Nephron (organoid): Measurements from ENCODE around the gene NCEH1.

Experiments
- H3K27ac Mint-ChIP-seq, 3 experiments: 2 replicates each; pipeline ENCODE4 v1.8.0; 2020; ENCODE audit warnings: mixed read lengths in 3 of 3, mild to moderate bottlenecking in 2 of 3, moderate library complexity in 1 of 3
- H3K27me3 Mint-ChIP-seq: 2 replicates; pipeline ENCODE4 v1.8.0; 2021; ENCODE audit warnings: low read depth, mild to moderate bottlenecking, moderate library complexity, mixed read lengths
- H3K36me3 Mint-ChIP-seq: 2 replicates; pipeline ENCODE4 v1.8.0; 2020; ENCODE audit warnings: low read depth, mixed read lengths
- H3K4me1 Mint-ChIP-seq: 2 replicates; pipeline ENCODE4 v1.8.0; 2020; ENCODE audit warnings: mixed read lengths
- H3K4me3 Mint-ChIP-seq, 3 experiments: 2 replicates each; pipeline ENCODE4 v1.8.0; 2020; ENCODE audit warnings: mild to moderate bottlenecking in 3 of 3, mixed read lengths in 3 of 3, moderate library complexity in 2 of 3
- H3K9me3 Mint-ChIP-seq: 2 replicates; pipeline ENCODE4 v1.8.0; 2020; ENCODE audit warnings: mixed read lengths
- TF ChIP-seq, protein P1 (sequence below), 3 experiments: fragments of 200-600 bp; sonication (generic); IDR thresholded peaks; one replicate each; pipeline ENCODE4 v1.5.0; 2021; ENCODE audit warnings: antibody characterized with exemption in 3 of 3; ENCODE audit not compliant: unreplicated experiment in 3 of 3

The NCEH1 gene

DNA sequence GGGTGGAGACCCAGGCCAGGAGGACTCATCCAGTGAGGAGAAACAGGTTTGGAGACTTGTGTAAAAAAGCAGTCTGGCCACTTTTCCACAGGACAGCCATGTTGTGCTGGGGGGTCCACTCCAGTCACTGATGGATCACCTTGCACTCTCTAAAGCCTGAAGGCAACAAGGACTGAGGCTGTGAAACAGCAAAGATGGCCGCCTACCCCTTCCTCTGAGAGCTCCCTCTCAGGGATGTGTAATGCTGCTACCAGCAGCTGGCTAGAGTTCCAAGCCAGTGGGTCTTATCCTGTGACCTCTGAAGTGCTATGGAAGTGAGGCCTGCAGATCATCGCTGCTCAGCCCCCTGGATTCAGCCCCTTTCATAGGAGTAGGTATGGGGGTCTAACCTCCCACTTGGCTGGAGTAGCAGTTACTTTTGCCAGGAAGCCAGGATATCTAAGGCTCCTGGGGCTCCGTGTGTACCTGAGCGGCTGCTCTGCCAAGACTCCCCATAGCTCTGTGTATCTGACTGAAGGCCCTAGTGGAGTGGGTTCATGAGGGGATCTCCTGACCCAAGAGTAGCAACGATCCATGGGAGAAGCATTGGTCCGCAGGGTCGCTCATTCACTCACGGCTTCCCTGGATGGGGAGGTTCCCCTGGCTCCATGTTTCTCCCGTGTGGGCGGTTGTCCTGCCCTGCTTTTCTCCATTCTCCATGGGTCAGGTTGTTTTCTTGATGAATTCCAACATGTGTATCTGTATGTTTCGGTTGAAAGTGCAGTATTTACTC, 117.8 kb downstream of the NCEH1 start:
- H3K4me1 Mint-ChIP-seq, result peaks cover 18% of the 10 kb centered on the region
- no peak overlapping the region for H3K4me3 Mint-ChIP-seq
- no peaks in the 10 kb centered on the region for H3K36me3 Mint-ChIP-seq
- peak overlapping the region; percentile 16 to 61 (median 50) for H3K27ac Mint-ChIP-seq
- H3K9me3 Mint-ChIP-seq, result peaks cover 11% of the 10 kb centered on the region
- TF ChIP-seq, protein P1, sequence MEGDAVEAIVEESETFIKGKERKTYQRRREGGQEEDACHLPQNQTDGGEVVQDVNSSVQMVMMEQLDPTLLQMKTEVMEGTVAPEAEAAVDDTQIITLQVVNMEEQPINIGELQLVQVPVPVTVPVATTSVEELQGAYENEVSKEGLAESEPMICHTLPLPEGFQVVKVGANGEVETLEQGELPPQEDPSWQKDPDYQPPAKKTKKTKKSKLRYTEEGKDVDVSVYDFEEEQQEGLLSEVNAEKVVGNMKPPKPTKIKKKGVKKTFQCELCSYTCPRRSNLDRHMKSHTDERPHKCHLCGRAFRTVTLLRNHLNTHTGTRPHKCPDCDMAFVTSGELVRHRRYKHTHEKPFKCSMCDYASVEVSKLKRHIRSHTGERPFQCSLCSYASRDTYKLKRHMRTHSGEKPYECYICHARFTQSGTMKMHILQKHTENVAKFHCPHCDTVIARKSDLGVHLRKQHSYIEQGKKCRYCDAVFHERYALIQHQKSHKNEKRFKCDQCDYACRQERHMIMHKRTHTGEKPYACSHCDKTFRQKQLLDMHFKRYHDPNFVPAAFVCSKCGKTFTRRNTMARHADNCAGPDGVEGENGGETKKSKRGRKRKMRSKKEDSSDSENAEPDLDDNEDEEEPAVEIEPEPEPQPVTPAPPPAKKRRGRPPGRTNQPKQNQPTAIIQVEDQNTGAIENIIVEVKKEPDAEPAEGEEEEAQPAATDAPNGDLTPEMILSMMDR (IDR thresholded peaks at IDR 0.05; ENCODE audit: unreplicated experiment in 3 of 3), result no peak
- H3K27me3 Mint-ChIP-seq, result no peaks in the 10 kb centered on the region

DNA sequence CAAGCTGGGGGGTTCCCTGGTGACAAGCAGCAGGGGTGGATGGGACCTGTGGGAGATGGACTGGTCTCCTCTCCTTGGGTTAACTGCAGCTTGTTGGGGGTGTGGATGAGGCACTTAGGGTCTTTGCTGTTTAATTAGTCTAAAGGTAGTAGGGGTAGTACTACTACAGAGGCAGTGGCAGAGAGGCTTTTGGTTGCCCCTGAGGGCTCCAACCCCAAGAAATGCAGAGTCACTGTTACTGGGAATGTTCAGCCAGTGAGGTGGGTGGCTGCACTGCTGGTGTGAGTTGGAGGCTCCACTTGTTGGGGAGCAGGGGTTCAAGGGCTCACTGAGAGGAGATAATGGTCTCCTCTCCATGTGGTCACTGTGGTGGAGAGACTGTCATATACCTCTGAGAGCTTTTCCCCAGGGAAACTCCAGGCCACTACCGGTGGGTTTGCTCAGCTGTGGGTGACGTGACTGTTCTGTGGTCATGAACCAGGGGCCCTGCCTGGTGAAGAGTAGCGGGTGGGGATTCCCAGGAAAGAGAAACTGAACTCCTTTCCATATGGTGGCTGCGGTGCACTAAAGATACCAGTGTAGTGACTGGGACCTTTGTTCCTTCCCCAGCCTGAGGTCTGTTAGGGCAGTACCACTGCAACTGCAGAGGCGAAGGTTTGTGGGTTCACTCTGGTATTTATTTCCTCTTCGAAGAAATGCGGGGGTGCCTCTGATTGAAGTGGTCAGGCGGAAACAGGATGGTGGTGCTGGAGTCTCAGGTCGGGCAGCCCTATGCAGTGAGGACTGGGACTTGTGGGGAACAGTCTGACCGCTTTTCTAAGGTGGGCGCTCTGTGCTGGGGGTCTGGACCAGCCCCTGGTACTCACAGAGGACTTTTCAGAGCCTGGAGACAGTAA, 118.7 kb downstream of the NCEH1 start:
- peaks cover 14% of the 10 kb centered on the region for H3K9me3 Mint-ChIP-seq

DNA sequence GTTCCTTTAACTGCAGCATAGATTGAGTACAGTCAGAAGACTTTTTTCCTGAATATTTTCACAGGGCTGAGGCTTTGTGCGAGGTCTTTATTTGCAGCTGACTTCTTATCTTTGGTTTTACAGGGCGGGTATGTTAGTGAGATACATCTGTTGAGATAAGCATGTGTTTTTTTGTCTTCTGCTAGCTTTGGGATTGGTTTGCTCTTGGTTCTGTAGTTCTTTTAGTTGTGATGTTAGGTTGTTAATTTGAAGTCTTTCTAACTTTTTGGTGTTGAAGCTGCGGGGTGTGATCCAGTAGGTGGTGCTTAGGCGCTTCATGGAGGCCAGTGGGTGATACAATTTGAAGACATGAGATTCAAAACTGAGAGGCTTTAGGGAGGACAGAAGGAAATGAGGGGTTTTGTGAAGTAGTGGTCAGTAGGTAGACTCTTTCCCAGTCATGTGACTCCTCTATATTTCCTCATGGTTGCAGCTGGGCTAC, 119.7 kb downstream of the NCEH1 start:
- H3K9me3 Mint-ChIP-seq, result peaks cover 14% of the 10 kb centered on the region
- no peaks in the 10 kb centered on the region for H3K27me3 Mint-ChIP-seq
- H3K4me3 Mint-ChIP-seq, result no peak overlapping the region
- peaks cover 15% of the 10 kb centered on the region for H3K4me1 Mint-ChIP-seq
- TF ChIP-seq, protein P1 (IDR thresholded peaks at IDR 0.05; ENCODE audit: unreplicated experiment in 3 of 3), result no peak
- no peak overlapping the region for H3K27ac Mint-ChIP-seq
- no peaks in the 10 kb centered on the region for H3K36me3 Mint-ChIP-seq

More for the DNA sequence above, 118.7 kb downstream of the NCEH1 start:
- Mint-ChIP-seq H3K4me1 (peaks cover 18% of the 10 kb centered on the region), H3K36me3 (no peaks in the 10 kb centered on the region), H3K27ac (no peak overlapping the region), H3K27me3 (no peaks in the 10 kb centered on the region), H3K4me3 (no peak overlapping the region)
- TF ChIP-seq, protein P1 (IDR thresholded peaks at IDR 0.05; ENCODE audit: unreplicated experiment in 3 of 3), result no peak

DNA sequence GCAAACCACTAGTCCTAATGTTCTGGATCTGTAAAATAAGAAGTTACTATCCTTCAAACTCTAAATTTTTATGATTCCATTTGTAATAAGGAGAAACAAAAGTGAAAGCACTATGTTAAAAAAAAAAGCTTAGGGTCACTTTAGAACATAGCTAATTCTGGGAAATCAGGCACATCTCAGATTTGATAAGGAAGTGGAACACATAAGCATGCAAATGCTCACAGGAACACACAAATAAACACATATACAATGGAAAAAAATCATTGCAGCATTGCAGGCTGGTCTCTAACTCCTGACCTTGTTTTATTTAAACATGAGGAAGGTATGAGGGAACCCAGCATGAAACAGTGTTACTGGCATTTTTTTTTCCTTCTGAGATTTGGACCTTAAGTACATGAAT, 124.4 kb downstream of the NCEH1 start:
- no peaks in the 10 kb centered on the region for H3K27me3 Mint-ChIP-seq
- H3K4me1 Mint-ChIP-seq, result no peaks in the 10 kb centered on the region
- H3K9me3 Mint-ChIP-seq, result peaks cover 14% of the 10 kb centered on the region
- TF ChIP-seq, protein P1 (IDR thresholded peaks at IDR 0.05; ENCODE audit: unreplicated experiment in 3 of 3), result no peak
- H3K4me3 Mint-ChIP-seq, result no peak overlapping the region
- no peak overlapping the region for H3K27ac Mint-ChIP-seq
- H3K36me3 Mint-ChIP-seq, result no peaks in the 10 kb centered on the region

DNA sequence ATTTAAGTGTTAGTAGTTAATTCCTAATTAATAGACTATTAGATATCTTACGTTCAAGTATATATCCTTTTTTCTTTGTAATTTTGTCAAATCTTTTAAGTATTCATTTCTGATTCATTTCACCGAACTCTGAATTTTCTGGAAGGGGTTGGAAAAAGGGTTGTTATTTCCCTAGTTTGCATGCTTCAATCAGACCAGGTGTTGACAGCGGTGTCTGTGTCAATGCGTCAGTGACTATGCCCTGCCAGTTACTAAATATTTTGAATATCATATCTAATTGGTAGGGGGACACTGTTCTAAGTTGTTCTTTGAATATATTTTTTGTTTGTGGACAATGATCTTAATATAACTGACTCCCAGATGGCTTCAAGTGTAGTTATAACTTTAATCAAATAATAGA, 124.9 kb downstream of the NCEH1 start:
- H3K27me3 Mint-ChIP-seq, result no peaks in the 10 kb centered on the region
- no peaks in the 10 kb centered on the region for H3K4me1 Mint-ChIP-seq
- TF ChIP-seq, protein P1 (IDR thresholded peaks at IDR 0.05; ENCODE audit: unreplicated experiment in 3 of 3), result no peak
- no peak overlapping the region for H3K4me3 Mint-ChIP-seq
- H3K27ac Mint-ChIP-seq, result no peak overlapping the region
- no peaks in the 10 kb centered on the region for H3K36me3 Mint-ChIP-seq
- H3K9me3 Mint-ChIP-seq, result peaks cover 14% of the 10 kb centered on the region
